Measurements from ENCODE around the gene RAI1.
A peak's percentile ranks its signal among the peaks of the same experiment; 100 is the strongest.

Gene RAI1

DNA sequence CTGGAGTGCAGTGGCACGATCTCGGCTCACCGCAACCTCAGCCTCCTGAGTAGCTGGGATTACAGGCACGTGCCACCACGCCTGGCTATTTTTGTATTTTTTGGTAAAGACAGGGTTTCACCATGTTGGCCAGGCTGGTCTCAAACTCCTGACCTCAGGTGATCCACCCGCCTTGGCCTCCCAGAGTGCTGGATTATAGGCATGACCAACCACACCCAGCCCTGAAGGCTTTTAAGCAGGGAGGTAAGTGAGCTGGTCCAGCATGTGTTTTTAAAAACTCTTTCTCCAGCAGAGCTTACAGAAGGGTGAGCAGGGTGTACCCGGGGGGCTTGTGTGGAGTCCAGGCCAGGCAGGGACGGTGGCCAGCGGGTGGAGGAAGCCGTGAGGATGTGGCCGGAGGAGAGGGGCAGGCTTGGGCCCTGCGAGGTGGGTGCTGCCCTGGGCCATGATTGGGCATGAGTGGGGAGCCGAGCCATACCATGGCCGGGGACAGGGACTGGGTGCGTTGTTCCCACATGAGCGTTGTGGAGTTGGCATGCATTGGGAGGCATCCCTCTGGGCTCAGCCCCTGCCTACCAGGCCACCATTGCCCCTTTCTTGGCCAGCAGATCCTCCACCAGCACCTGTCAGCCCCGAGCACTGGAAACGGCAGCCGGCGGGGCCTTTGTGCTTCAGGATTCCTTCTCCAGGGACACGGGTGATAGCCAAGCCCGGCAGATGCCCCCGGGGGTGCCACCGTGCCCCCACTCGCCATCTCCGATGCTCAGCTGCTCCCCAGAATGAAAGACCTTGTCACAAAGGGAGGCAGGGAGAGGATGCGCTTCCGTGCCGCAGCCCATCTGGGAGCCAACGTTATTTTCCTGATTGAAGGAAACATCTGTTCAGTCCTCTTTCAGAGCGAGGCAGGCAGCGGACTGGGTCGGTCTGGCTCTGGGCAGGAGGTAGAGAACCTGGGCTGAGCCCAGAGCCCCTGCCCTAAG lies 64.5 kb downstream of the RAI1 start:
- DNase-seq (no peak), ATAC-seq (no peak)
- H3K4me1 Mint-ChIP-seq, result peaks cover 33% of the 10 kb centered on the region
- no peaks in the 10 kb centered on the region for H3K9me3 Mint-ChIP-seq
- peaks cover under 1% of the 10 kb centered on the region for H3K36me3 Mint-ChIP-seq (ENCODE audit: low read depth)
- H3K27ac Mint-ChIP-seq, result no peak overlapping the region
- H3K27me3 Mint-ChIP-seq, result no peaks in the 10 kb centered on the region
- H3K4me3 Mint-ChIP-seq, result no peak overlapping the region

GRCh38 chr17:17748179-17748578 lies 66.9 kb downstream of the RAI1 start:
- H3K4me3 Mint-ChIP-seq, result no peak overlapping the region
- peaks cover 2% of the 10 kb centered on the region for H3K36me3 Mint-ChIP-seq (ENCODE audit: low read depth)
- no peaks in the 10 kb centered on the region for H3K9me3 Mint-ChIP-seq

DNA sequence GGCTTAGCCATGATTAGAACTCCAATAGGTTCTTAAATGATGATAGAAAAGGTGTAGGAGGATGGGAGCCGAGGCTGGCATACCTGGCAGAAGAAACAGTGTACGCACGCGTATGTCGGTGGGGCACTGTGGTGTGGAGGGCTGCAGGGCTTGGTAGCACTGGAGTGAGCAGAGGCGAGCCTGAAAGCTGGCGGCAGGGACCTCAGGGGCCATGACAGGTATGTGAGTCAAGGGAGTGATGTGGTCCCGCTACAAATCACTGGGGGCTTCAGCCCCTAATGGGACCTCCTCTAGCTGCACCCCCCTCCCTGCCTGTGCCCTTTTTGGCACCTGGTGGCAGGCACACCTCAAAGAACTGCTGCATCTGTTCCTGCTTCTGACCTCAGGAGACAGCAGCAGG lies 67.3 kb downstream of the RAI1 start:
- H3K36me3 Mint-ChIP-seq (ENCODE audit: low read depth), result peaks cover 2% of the 10 kb centered on the region
- H3K4me1 Mint-ChIP-seq, result peaks cover 55% of the 10 kb centered on the region
- H3K27me3 Mint-ChIP-seq, result no peaks in the 10 kb centered on the region
- peak overlapping the region; percentile 82 for H3K27ac Mint-ChIP-seq
- no peaks in the 10 kb centered on the region for H3K9me3 Mint-ChIP-seq
- ATAC-seq (no peak), DNase-seq (no peak)
- no peak overlapping the region for H3K4me3 Mint-ChIP-seq

More at GRCh38 chr17:17748179-17748578, 66.9 kb downstream of the RAI1 start:
- Mint-ChIP-seq H3K4me1 (peaks cover 50% of the 10 kb centered on the region), H3K27me3 (no peaks in the 10 kb centered on the region), H3K27ac (peak overlapping the region; percentile 68)
- DNase-seq (no peak), ATAC-seq (no peak)

- Mint-ChIP-seq H3K9me3 (no peaks in the 10 kb centered on the region), H3K27ac (peak overlapping the region; percentile 82), H3K4me3 (no peak overlapping the region), H3K4me1 (peaks cover 59% of the 10 kb centered on the region), H3K36me3 (ENCODE audit: low read depth) (peaks cover 2% of the 10 kb centered on the region), H3K27me3 (no peaks in the 10 kb centered on the region)
- ATAC-seq, result no peak
- no peak for DNase-seq
These were observed 67.9 kb downstream of the RAI1 start for GRCh38 chr17:17749025-17749772.

DNA sequence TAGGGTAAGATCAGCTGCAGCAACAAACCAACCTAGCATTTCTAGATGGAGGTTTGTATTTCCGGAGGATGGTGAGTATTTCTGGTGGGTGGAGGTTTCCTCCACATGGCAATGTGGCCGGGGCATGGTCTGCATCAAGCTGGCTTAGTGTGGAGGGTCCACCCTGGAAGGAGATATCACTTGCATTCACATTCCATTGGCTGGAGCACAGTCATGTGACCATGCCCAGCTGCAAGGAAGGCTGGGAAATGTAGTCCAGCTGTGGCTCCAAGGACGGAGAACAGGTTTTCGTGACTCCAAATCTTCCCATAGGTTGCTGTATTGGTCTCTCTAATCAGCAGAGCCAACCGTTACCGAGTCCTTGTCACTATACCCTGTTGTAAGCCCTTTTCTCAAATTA lies 68.7 kb downstream of the RAI1 start:
- Mint-ChIP-seq H3K4me3 (peak overlapping the region; percentile 43), H3K4me1 (peaks cover 63% of the 10 kb centered on the region), H3K9me3 (no peaks in the 10 kb centered on the region), H3K27ac (peak overlapping the region; percentile 82), H3K27me3 (no peaks in the 10 kb centered on the region), H3K36me3 (ENCODE audit: low read depth) (peaks cover 2% of the 10 kb centered on the region)
- ATAC-seq (peak; percentile 17), DNase-seq (peak; percentile 63)

- Mint-ChIP-seq H3K4me3 (peak overlapping the region; percentile 75), H3K9me3 (no peaks in the 10 kb centered on the region), H3K27ac (peak overlapping the region; percentile 99), H3K4me1 (peaks cover 67% of the 10 kb centered on the region), H3K27me3 (no peaks in the 10 kb centered on the region), H3K36me3 (ENCODE audit: low read depth) (peaks cover 2% of the 10 kb centered on the region)
- ATAC-seq (peak; percentile 34), DNase-seq (peak; percentile 54)
These were observed 69.6 kb downstream of the RAI1 start for GRCh38 chr17:17750881-17751280.

- Mint-ChIP-seq H3K4me1 (peaks cover 71% of the 10 kb centered on the region), H3K27ac (peak overlapping the region; percentile 99), H3K27me3 (no peaks in the 10 kb centered on the region), H3K9me3 (no peaks in the 10 kb centered on the region), H3K4me3 (peak overlapping the region; percentile 75), H3K36me3 (ENCODE audit: low read depth) (peaks cover 2% of the 10 kb centered on the region)
- ATAC-seq, result peak; percentile 17
- DNase-seq, result peak; percentile 31
These were observed 70.3 kb downstream of the RAI1 start for GRCh38 chr17:17751489-17752088.

GRCh38 chr17:17752089-17752820 lies 71.0 kb downstream of the RAI1 start:
- peak overlapping the region; percentile 91 for H3K4me3 Mint-ChIP-seq
- H3K4me1 Mint-ChIP-seq, result peaks cover 78% of the 10 kb centered on the region

GRCh38 chr17:17752821-17753321 lies 71.6 kb downstream of the RAI1 start:
- DNase-seq, result no peak
- H3K27me3 Mint-ChIP-seq, result no peaks in the 10 kb centered on the region
- peaks cover 80% of the 10 kb centered on the region for H3K4me1 Mint-ChIP-seq
- H3K27ac Mint-ChIP-seq, result peak overlapping the region; percentile 95
- H3K4me3 Mint-ChIP-seq, result peak overlapping the region; percentile 91
- no peaks in the 10 kb centered on the region for H3K9me3 Mint-ChIP-seq
- no peak for ATAC-seq
- peaks cover 2% of the 10 kb centered on the region for H3K36me3 Mint-ChIP-seq (ENCODE audit: low read depth)

More at GRCh38 chr17:17752089-17752820, 71.0 kb downstream of the RAI1 start:
- peak overlapping the region; percentile 99 for H3K27ac Mint-ChIP-seq
- ATAC-seq (peak; percentile 90), DNase-seq (peak; percentile 97)
- no peaks in the 10 kb centered on the region for H3K9me3 Mint-ChIP-seq
- peaks cover 2% of the 10 kb centered on the region for H3K36me3 Mint-ChIP-seq (ENCODE audit: low read depth)
- H3K27me3 Mint-ChIP-seq, result no peaks in the 10 kb centered on the region

GRCh38 chr17:17754719-17755686 lies 73.7 kb downstream of the RAI1 start:
- ATAC-seq, result no peak
- H3K4me1 Mint-ChIP-seq, result peaks cover 68% of the 10 kb centered on the region
- no peak overlapping the region for H3K27ac Mint-ChIP-seq

GRCh38 chr17:17755715-17756114 lies 74.5 kb downstream of the RAI1 start:
- Mint-ChIP-seq H3K9me3 (no peaks in the 10 kb centered on the region), H3K36me3 (ENCODE audit: low read depth) (peaks cover 1% of the 10 kb centered on the region), H3K4me1 (peaks cover 61% of the 10 kb centered on the region), H3K4me3 (no peak overlapping the region), H3K27me3 (no peaks in the 10 kb centered on the region), H3K27ac (no peak overlapping the region)
- ATAC-seq, result no peak
- no peak for DNase-seq

More at GRCh38 chr17:17754719-17755686, 73.7 kb downstream of the RAI1 start:
- no peak overlapping the region for H3K4me3 Mint-ChIP-seq
- peaks cover 2% of the 10 kb centered on the region for H3K36me3 Mint-ChIP-seq (ENCODE audit: low read depth)
- no peak for DNase-seq
- H3K27me3 Mint-ChIP-seq, result no peaks in the 10 kb centered on the region
- no peaks in the 10 kb centered on the region for H3K9me3 Mint-ChIP-seq

- no peaks in the 10 kb centered on the region for H3K9me3 Mint-ChIP-seq
- peak overlapping the region; percentile 57 for H3K4me3 Mint-ChIP-seq
- H3K27ac Mint-ChIP-seq, result peak overlapping the region; percentile 80
- DNase-seq, result peak; percentile 43
- H3K4me1 Mint-ChIP-seq, result peaks cover 48% of the 10 kb centered on the region
- no peak for ATAC-seq
- H3K36me3 Mint-ChIP-seq (ENCODE audit: low read depth), result no peaks in the 10 kb centered on the region
- H3K27me3 Mint-ChIP-seq, result no peaks in the 10 kb centered on the region
These were observed 76.1 kb downstream of the RAI1 start for GRCh38 chr17:17757391-17757791.

Measured in activated naive CD8-positive, alpha-beta T cell treated with anti-CD3 and anti-CD28 coated beads, Interleukin-2, amount 50 U/mL, for 24 hours (primary cell).